HG02623 (cell line): Measurements from ENCODE around the gene MACROD2.

Experiments used
- ATAC-seq: cut with Tn5 transposase; IDR thresholded peaks from one replicate; pipeline ENCODE4 v1.9.1; 2021; ENCODE audit warnings: moderate library complexity; ENCODE audit not compliant: unreplicated experiment

MACROD2 gene

GRCh38 chr20:14401479-14402138 is 406.3 kb downstream of the MACROD2 start:
- ATAC-seq = no peak

- ATAC-seq = no peak
Measured at GRCh38 chr20:14404515-14404914, 409.2 kb downstream of the MACROD2 start.

- ATAC-seq = peak; percentile 53
Measured at GRCh38 chr20:14406495-14406894, 411.2 kb downstream of the MACROD2 start.

GRCh38 chr20:14407336-14407735 is 412.0 kb downstream of the MACROD2 start:
- ATAC-seq = no peak

GRCh38 chr20:14410869-14411555 is 415.7 kb downstream of the MACROD2 start:
- ATAC-seq = no peak

GRCh38 chr20:14412065-14412681 is 416.9 kb downstream of the MACROD2 start:
- no peak for ATAC-seq

GRCh38 chr20:14413835-14414234 is 418.5 kb downstream of the MACROD2 start:
- no peak for ATAC-seq

GRCh38 chr20:14414560-14414959 is 419.2 kb downstream of the MACROD2 start:
- no peak for ATAC-seq

- no peak for ATAC-seq
Measured at GRCh38 chr20:14415467-14415866, 420.2 kb downstream of the MACROD2 start.

GRCh38 chr20:14418376-14418775 is 423.1 kb downstream of the MACROD2 start:
- no peak for ATAC-seq

- ATAC-seq = no peak
Measured at GRCh38 chr20:14422892-14423291, 427.6 kb downstream of the MACROD2 start.

- ATAC-seq = no peak
Measured at GRCh38 chr20:14431568-14431967, 436.3 kb downstream of the MACROD2 start.

GRCh38 chr20:14432085-14432484 is 436.8 kb downstream of the MACROD2 start:
- ATAC-seq = no peak

- ATAC-seq = no peak
Measured at GRCh38 chr20:14432597-14432996, 437.3 kb downstream of the MACROD2 start.

GRCh38 chr20:14434384-14435136 is 439.2 kb downstream of the MACROD2 start:
- ATAC-seq = no peak

GRCh38 chr20:14441201-14441600 is 445.9 kb downstream of the MACROD2 start:
- no peak for ATAC-seq

- no peak for ATAC-seq
Measured at GRCh38 chr20:14444106-14444505, 448.8 kb downstream of the MACROD2 start.

- no peak for ATAC-seq
Measured at GRCh38 chr20:14445310-14445709, 450.0 kb downstream of the MACROD2 start.

- ATAC-seq = no peak
Measured at GRCh38 chr20:14445902-14446301, 450.6 kb downstream of the MACROD2 start.

GRCh38 chr20:14446446-14446845 is 451.1 kb downstream of the MACROD2 start:
- ATAC-seq = no peak

- no peak for ATAC-seq
Measured at GRCh38 chr20:14449323-14449722, 454.0 kb downstream of the MACROD2 start.
